Measurements from ENCODE around the gene CCDC141. TPM values are rescaled to one million over a fixed set of nuclear protein-coding genes. Genes with fewer than 3 reads are reported as not detected.

The CCDC141 gene
- total and polyA plus RNA-seq, 2 experiments from 2014 or later, result 11.7 to 13.4 TPM

DNA sequence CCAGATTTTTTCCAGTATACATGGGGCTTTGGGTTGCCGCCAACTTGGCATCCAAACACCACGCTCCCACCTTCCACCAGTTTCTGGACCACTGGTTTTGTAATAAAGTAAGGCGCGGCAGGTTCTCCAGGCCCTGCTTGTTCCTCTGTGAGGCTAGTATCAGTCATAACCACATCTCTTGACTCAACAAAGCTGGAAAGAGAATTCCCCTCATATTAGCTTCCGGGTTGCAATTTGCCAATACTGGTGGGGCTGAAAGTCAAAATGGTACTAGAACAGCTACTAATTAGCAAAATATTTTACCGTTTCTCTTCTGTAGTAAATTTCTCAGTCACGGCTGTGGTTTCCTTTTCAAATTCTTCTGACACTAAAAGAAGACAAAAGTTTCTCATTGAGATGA, 267.7 kb downstream of the CCDC141 start (continued):
- TF ChIP-seq, protein P1, sequence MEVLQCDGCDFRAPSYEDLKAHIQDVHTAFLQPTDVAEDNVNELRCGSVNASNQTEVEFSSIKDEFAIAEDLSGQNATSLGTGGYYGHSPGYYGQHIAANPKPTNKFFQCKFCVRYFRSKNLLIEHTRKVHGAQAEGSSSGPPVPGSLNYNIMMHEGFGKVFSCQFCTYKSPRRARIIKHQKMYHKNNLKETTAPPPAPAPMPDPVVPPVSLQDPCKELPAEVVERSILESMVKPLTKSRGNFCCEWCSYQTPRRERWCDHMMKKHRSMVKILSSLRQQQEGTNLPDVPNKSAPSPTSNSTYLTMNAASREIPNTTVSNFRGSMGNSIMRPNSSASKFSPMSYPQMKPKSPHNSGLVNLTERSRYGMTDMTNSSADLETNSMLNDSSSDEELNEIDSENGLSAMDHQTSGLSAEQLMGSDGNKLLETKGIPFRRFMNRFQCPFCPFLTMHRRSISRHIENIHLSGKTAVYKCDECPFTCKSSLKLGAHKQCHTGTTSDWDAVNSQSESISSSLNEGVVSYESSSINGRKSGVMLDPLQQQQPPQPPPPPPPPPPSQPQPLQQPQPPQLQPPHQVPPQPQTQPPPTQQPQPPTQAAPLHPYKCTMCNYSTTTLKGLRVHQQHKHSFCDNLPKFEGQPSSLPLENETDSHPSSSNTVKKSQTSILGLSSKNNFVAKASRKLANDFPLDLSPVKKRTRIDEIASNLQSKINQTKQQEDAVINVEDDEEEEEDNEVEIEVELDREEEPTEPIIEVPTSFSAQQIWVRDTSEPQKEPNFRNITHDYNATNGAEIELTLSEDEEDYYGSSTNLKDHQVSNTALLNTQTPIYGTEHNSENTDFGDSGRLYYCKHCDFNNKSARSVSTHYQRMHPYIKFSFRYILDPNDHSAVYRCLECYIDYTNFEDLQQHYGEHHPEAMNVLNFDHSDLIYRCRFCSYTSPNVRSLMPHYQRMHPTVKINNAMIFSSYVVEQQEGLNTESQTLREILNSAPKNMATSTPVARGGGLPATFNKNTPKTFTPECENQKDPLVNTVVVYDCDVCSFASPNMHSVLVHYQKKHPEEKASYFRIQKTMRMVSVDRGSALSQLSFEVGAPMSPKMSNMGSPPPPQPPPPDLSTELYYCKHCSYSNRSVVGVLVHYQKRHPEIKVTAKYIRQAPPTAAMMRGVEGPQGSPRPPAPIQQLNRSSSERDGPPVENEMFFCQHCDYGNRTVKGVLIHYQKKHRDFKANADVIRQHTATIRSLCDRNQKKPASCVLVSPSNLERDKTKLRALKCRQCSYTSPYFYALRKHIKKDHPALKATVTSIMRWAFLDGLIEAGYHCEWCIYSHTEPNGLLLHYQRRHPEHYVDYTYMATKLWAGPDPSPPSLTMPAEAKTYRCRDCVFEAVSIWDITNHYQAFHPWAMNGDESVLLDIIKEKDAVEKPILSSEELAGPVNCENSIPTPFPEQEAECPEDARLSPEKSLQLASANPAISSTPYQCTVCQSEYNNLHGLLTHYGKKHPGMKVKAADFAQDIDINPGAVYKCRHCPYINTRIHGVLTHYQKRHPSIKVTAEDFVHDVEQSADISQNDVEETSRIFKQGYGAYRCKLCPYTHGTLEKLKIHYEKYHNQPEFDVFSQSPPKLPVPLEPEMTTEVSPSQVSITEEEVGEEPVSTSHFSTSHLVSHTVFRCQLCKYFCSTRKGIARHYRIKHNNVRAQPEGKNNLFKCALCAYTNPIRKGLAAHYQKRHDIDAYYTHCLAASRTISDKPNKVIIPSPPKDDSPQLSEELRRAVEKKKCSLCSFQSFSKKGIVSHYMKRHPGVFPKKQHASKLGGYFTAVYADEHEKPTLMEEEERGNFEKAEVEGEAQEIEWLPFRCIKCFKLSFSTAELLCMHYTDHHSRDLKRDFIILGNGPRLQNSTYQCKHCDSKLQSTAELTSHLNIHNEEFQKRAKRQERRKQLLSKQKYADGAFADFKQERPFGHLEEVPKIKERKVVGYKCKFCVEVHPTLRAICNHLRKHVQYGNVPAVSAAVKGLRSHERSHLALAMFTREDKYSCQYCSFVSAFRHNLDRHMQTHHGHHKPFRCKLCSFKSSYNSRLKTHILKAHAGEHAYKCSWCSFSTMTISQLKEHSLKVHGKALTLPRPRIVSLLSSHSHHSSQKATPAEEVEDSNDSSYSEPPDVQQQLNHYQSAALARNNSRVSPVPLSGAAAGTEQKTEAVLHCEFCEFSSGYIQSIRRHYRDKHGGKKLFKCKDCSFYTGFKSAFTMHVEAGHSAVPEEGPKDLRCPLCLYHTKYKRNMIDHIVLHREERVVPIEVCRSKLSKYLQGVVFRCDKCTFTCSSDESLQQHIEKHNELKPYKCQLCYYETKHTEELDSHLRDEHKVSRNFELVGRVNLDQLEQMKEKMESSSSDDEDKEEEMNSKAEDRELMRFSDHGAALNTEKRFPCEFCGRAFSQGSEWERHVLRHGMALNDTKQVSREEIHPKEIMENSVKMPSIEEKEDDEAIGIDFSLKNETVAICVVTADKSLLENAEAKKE (CRISPR knock-in tag; IDR thresholded peaks at IDR 0.05), result no peak
- TF ChIP-seq ZNF331 (CRISPR knock-in tag; IDR thresholded peaks at IDR 0.05; ENCODE audit: low read depth), result no peak

Other genes starting within 250 kb of the CCDC141 start
- gene TTN, start 242.7 kb downstream of the CCDC141 start, total RNA-seq (2014; rRNA removed; shearing (Covaris generic)), result 8.3 and 12.5 TPM in 2 replicates
- gene TTN, start 242.7 kb downstream of the CCDC141 start, polyA plus RNA-seq (2016; fragmentation: Nextera tagmentation; extraction: Ambion mirVana), result 13.2 and 15.7 TPM in 2 replicates
- gene SESTD1, start 214.7 kb upstream of the CCDC141 start, total RNA-seq (2014; rRNA removed; shearing (Covaris generic)), result 21.6 and 26.6 TPM in 2 replicates
- 11.0 and 12.6 TPM in 2 replicates for gene SESTD1, start 214.7 kb upstream of the CCDC141 start, polyA plus RNA-seq (2016; fragmentation: Nextera tagmentation; extraction: Ambion mirVana)

Data from GM23338 (cell line).